ENCODE data around the gene SNX8. TPM values are rescaled to one million over a fixed set of nuclear protein-coding genes. Genes with fewer than 3 reads are reported as not detected.

The SNX8 gene
- total and polyA plus RNA-seq, 2 of the 4 experiments (the other 2 are of a cell fraction) = 7.7 to 55.9 TPM

DNA sequence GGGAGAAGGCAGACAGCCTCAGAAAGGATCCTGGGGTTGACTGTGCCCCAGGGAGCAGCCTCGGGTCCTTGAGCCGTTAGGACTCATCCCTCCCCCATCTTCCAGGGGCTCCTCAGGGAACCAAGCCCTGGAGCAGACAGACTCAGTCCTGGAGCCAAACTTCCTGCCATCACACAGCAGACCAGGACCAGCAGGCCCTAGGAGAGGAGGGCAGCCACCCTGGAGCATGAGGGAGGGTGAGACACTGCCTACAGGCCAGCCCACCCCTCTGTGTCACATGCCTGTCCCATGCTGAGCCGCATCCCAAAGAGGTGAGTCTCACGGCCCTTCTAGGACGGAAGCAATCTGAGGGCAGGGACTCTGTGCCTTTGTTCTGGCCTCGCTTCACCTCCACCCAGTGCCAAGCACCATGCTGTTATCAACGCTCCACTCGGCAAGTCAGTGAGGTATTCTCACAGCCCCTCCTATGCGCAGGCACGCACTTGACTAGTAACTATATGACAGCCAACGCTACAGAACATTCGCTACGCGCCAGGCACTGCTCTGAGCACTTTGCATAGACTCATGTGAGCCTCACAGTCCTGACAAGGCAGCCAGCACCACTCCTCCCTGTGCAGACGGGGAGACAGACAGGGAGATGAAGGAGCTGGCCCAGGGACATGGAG, 100.6 kb downstream of the SNX8 start:
- no peak overlapping the region for H2BK20ac ChIP-seq (ENCODE audit: low read depth, low read length)
- no peak overlapping the region for H2AFZ ChIP-seq (replicated peaks; ENCODE audit: low read length, poor library complexity)
- H3K9me1 ChIP-seq (ENCODE audit: insufficient read depth, low read length) = peaks cover 4% of the 10 kb centered on the region; the same call in 1 of the 2 replicates
- H3K4me3 ChIP-seq (ENCODE audit: insufficient read depth, low read depth, low read length) = no peak overlapping the region
- intact Hi-C loops (cut with micrococcal nuclease) (no loop called here), dilution Hi-C loops (cut with HindIII; ENCODE audit: low sequenced_read_pairs, unreplicated experiment) (no loop called here), in situ Hi-C loops (cut with MboI; ENCODE audit: low sequenced_read_pairs) (loop anchor here (10.0 kb wide), 1 partner anchor 559 kb away; no protein-coding TSS in a partner anchor)
- H2BK120ac ChIP-seq (ENCODE audit: low read depth, low read length) = no peak overlapping the region
- BruUV-seq (replicated peaks) = no TSS peak
- peaks cover 0 to 4% of the 10 kb centered on the region in 2 experiments; a peak in 1 of 4 replicates for H3K79me1 ChIP-seq (ENCODE audit: low read depth in 1 of 2, low read length in 2 of 2)
- H3K4me1 ChIP-seq (ENCODE audit: control insufficient read depth, insufficient read depth, low read length) = no peaks in the 10 kb centered on the region
- H4K20me1 ChIP-seq (ENCODE audit: insufficient read depth, low read length) = peaks cover 6% of the 10 kb centered on the region; the same call in 1 of the 2 replicates
- no peak overlapping the region for H4K5ac ChIP-seq (ENCODE audit: low read depth, low read length)
- no peak overlapping the region for H3K14ac ChIP-seq (replicated peaks; ENCODE audit: low read depth, low read length)
- H3K23ac ChIP-seq (ENCODE audit: low read depth, low read length) = no peak overlapping the region
- TF ChIP-seq, protein P1, sequence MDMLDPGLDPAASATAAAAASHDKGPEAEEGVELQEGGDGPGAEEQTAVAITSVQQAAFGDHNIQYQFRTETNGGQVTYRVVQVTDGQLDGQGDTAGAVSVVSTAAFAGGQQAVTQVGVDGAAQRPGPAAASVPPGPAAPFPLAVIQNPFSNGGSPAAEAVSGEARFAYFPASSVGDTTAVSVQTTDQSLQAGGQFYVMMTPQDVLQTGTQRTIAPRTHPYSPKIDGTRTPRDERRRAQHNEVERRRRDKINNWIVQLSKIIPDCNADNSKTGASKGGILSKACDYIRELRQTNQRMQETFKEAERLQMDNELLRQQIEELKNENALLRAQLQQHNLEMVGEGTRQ (IDR thresholded peaks at IDR 0.05; ENCODE audit: low read depth, low read length) = no peak
- TF ChIP-seq CEBPB (IDR thresholded peaks at IDR 0.05; ENCODE audit: low read depth, low read length) (no peak), RAD21 (IDR thresholded peaks at IDR 0.05; ENCODE audit: low read length) (no peak), CHD1 (IDR thresholded peaks at IDR 0.05; ENCODE audit: low read depth, low read length) (no peak), MAFK (IDR thresholded peaks at IDR 0.05; ENCODE audit: low read depth, low read length) (no peak), SMC3 (IDR thresholded peaks at IDR 0.05; ENCODE audit: low read depth, low read length) (no peak), MXI1 (IDR thresholded peaks at IDR 0.05; ENCODE audit: borderline replicate concordance, low read depth, low read length) (no peak), POLR2A (IDR thresholded peaks at IDR 0.05; ENCODE audit: low read depth, low read length) (no peak), RFX5 (IDR thresholded peaks at IDR 0.05; ENCODE audit: low read depth, low read length) (no peak), NFE2L2 (IDR thresholded peaks at IDR 0.05; ENCODE audit: low read depth, low read length) (no peak), RCOR1 (IDR thresholded peaks at IDR 0.05; ENCODE audit: insufficient replicate concordance, low read length) (no peak), MAZ (IDR thresholded peaks at IDR 0.05; ENCODE audit: borderline replicate concordance, low read depth, low read length) (no peak), BHLHE40 (IDR thresholded peaks at IDR 0.05; ENCODE audit: low read depth, low read length) (no peak), FOS (IDR thresholded peaks at IDR 0.05; ENCODE audit: low read depth, low read length) (no peak)
- TF ChIP-seq, protein P2, sequence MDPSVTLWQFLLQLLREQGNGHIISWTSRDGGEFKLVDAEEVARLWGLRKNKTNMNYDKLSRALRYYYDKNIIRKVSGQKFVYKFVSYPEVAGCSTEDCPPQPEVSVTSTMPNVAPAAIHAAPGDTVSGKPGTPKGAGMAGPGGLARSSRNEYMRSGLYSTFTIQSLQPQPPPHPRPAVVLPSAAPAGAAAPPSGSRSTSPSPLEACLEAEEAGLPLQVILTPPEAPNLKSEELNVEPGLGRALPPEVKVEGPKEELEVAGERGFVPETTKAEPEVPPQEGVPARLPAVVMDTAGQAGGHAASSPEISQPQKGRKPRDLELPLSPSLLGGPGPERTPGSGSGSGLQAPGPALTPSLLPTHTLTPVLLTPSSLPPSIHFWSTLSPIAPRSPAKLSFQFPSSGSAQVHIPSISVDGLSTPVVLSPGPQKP (IDR thresholded peaks at IDR 0.05; ENCODE audit: borderline replicate concordance, low read depth, low read length) = no peak
- TF ChIP-seq, protein P3, sequence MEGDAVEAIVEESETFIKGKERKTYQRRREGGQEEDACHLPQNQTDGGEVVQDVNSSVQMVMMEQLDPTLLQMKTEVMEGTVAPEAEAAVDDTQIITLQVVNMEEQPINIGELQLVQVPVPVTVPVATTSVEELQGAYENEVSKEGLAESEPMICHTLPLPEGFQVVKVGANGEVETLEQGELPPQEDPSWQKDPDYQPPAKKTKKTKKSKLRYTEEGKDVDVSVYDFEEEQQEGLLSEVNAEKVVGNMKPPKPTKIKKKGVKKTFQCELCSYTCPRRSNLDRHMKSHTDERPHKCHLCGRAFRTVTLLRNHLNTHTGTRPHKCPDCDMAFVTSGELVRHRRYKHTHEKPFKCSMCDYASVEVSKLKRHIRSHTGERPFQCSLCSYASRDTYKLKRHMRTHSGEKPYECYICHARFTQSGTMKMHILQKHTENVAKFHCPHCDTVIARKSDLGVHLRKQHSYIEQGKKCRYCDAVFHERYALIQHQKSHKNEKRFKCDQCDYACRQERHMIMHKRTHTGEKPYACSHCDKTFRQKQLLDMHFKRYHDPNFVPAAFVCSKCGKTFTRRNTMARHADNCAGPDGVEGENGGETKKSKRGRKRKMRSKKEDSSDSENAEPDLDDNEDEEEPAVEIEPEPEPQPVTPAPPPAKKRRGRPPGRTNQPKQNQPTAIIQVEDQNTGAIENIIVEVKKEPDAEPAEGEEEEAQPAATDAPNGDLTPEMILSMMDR (conservative IDR thresholded peaks at IDR 0.05; ENCODE audit: low read depth, low read length) = no peak
- CTCF ChIA-PET = interaction anchor here (1.0 kb wide), 1 partner anchor 18 kb away, joined by 4 read pairs; no protein-coding TSS in a partner anchor
- H3K4me2 ChIP-seq (ENCODE audit: low read depth, low read length) = no peak overlapping the region
- no peak overlapping the region for H2BK5ac ChIP-seq (ENCODE audit: low read depth, low read length, poor library complexity, severe bottlenecking)
- ATAC-seq (ENCODE audit: low read depth) (no peak), DNase-seq (no peak)
- H3K9ac ChIP-seq (ENCODE audit: low read depth, low read length) = no peak overlapping the region
- H3K18ac ChIP-seq (ENCODE audit: low read depth, low read length) = no peak overlapping the region
- WGBS, 2 experiments (ENCODE audit: extremely low coverage in 2 of 2, insufficient read length in 1 of 2) = 82% methylated on average over 7 of the region's 15 CpGs; no CpG with 5 or more reads in 1 of the 2 experiments
- H4K91ac ChIP-seq (ENCODE audit: insufficient read depth, low read depth, low read length) = no peak overlapping the region
- peaks cover 58% of the 10 kb centered on the region for H3K36me3 ChIP-seq (ENCODE audit: control insufficient read depth, insufficient read depth, low read length)
- H3K27ac ChIP-seq (ENCODE audit: insufficient read depth, low read length) = no peak overlapping the region
- H3K9me3 ChIP-seq (ENCODE audit: control insufficient read depth, insufficient read depth, low read length) = no peaks in the 10 kb centered on the region
- H3K27me3 ChIP-seq (ENCODE audit: control insufficient read depth, insufficient read depth, low read length) = no peaks in the 10 kb centered on the region
- POLR2A ChIA-PET (ENCODE audit: unreplicated experiment) = no interaction called here
- H3K4ac ChIP-seq (ENCODE audit: low read depth, low read length) = no peak overlapping the region
- no peak overlapping the region for H4K8ac ChIP-seq (ENCODE audit: low read depth in 2 of 2, low read length in 2 of 2)
- H2AK5ac ChIP-seq (ENCODE audit: low read depth, low read length) = no peak overlapping the region
- no peak overlapping the region for H3K56ac ChIP-seq (ENCODE audit: extremely low read depth, insufficient read depth, low read length)
- H2AK9ac ChIP-seq (replicated peaks; ENCODE audit: low read depth, low read length, poor library complexity) = peak overlapping the region; percentile 6
- H2BK15ac ChIP-seq (ENCODE audit: low read depth, low read length) = no peak overlapping the region

Data from IMR-90 (cell line).